Endothelial cell of umbilical vein (primary cell): ENCODE data around the gene NPLOC4. TPM values are rescaled to one million over a fixed set of nuclear protein-coding genes. Genes with fewer than 3 reads are reported as not detected.

Experiments used
- BruUV-seq: library from RNA; stranded (reverse); fragments of 400-500 nt; replicated peaks from 2 replicates; lab custom pipeline; 2021; lab: Mats Ljungman, UMichigan
- CTCF ChIA-PET: fragments of 300-600, 350-600 bp; sonication (Branson Sonifier 250); formaldehyde crosslinking; loops from one replicate; lab custom pipeline; 2021; ENCODE audit warnings: antibody characterized with exemption, inconsistent platforms; lab: Charles Lee
- POLR2A ChIA-PET: fragments of 300-600, 350-600 bp; sonication (Branson Sonifier 250); formaldehyde crosslinking; loops from one replicate; lab custom pipeline; 2021; ENCODE audit warnings: antibody characterized with exemption, inconsistent platforms; lab: Charles Lee
- DNase-seq: peaks from one replicate; pipeline ENCODE4 v3.0.0-alpha.2; 2011; ENCODE audit warnings: low read depth, low spot score
- FAIRE-seq: peaks from 2 replicates; lab custom pipeline; 2011; peaks lifted over from hg19 to GRCh38; lab: Jason Lieb, UNC
- H2AFZ ChIP-seq: 2 replicates; pipeline ENCODE4 v1.6.0; 2012; ENCODE audit warnings: low read depth, low read length, control low read depth, inconsistent platforms
- H3K27ac ChIP-seq: 2 replicates; pipeline ENCODE4 v1.5.1; 2011; ENCODE audit warnings: low read depth, mild to moderate bottlenecking, control low read depth, low read length, moderate library complexity; ENCODE audit not compliant: insufficient read depth
- H3K27me3 ChIP-seq, 2 experiments: 2 replicates each; pipeline versions ENCODE4 v1.6.0 to v1.6.1; 2011; ENCODE audit warnings: low read length in 2 of 2, mixed read lengths in 1 of 2; ENCODE audit not compliant: control insufficient read depth in 2 of 2, insufficient read depth in 2 of 2
- H3K36me3 ChIP-seq, 2 experiments: 2 replicates in 1 of 2; 3 replicates in 1 of 2; pipeline ENCODE4 v1.5.1; 2011; ENCODE audit warnings: low read length in 2 of 2, mild to moderate bottlenecking in 1 of 2, moderate library complexity in 1 of 2; ENCODE audit not compliant: control insufficient read depth in 2 of 2, insufficient read depth in 2 of 2; ENCODE audit errors: extremely low read depth in 1 of 2
- H3K4me1 ChIP-seq: 3 replicates; pipeline ENCODE4 v1.5.1; 2011; ENCODE audit warnings: mild to moderate bottlenecking, low read length; ENCODE audit not compliant: control insufficient read depth, insufficient read depth; ENCODE audit errors: extremely low read depth
- H3K4me2 ChIP-seq: 2 replicates; pipeline ENCODE4 v1.6.1; 2011; ENCODE audit warnings: low read length, control low read depth, mixed read lengths; ENCODE audit not compliant: insufficient read depth
- H3K4me3 ChIP-seq, 3 experiments: fragments of 200-600 bp in 1 of 3; sonication (generic), shearing (Covaris generic) in 1 of 3; replicated peaks in 1 of 3; 2 replicates each; pipeline ENCODE4 v1.5.1; 2011 to 2016; ENCODE audit warnings: control low read depth in 3 of 3, low read length in 3 of 3, mild to moderate bottlenecking in 2 of 3, inconsistent platforms in 1 of 3, low read depth in 1 of 3, moderate library complexity in 1 of 3; ENCODE audit not compliant: insufficient read depth in 1 of 3
- H3K79me2 ChIP-seq: 2 replicates; pipeline ENCODE4 v1.6.0; 2012; ENCODE audit warnings: low read length, inconsistent platforms; ENCODE audit not compliant: control insufficient read depth, insufficient read depth
- H3K9ac ChIP-seq: replicated peaks from 2 replicates; pipeline ENCODE3; 2011; ENCODE audit warnings: low read length, control low read depth; ENCODE audit not compliant: insufficient read depth; ENCODE audit errors: extremely low read depth
- H3K9me1 ChIP-seq: replicated peaks from 3 replicates; pipeline ENCODE4 v1.6.0; 2011; ENCODE audit warnings: mild to moderate bottlenecking, low read length; ENCODE audit not compliant: control insufficient read depth, insufficient read depth; ENCODE audit errors: extremely low read depth
- H3K9me3 ChIP-seq: replicated peaks from 2 replicates; pipeline ENCODE4 v1.5.1; 2012; ENCODE audit warnings: low read length, inconsistent platforms; ENCODE audit not compliant: control insufficient read depth, insufficient read depth
- H4K20me1 ChIP-seq: replicated peaks from 2 replicates; pipeline ENCODE3; 2011; ENCODE audit warnings: mild to moderate bottlenecking, low read length; ENCODE audit not compliant: control insufficient read depth, insufficient read depth; ENCODE audit errors: extremely low read depth
- EZH2 ChIP-seq: IDR thresholded peaks from 2 replicates; pipeline ENCODE4 v1.6.1; 2012; ENCODE audit warnings: borderline replicate concordance, low read depth, mild to moderate bottlenecking, moderate library complexity, low read length, inconsistent platforms; ENCODE audit not compliant: severe bottlenecking
- FOS ChIP-seq: IDR thresholded peaks from 2 replicates; pipeline ENCODE4 v1.6.1; 2011; ENCODE audit warnings: mild to moderate bottlenecking, low read length, moderate library complexity, borderline replicate concordance; ENCODE audit not compliant: insufficient read depth
- GATA2 ChIP-seq: IDR thresholded peaks from 2 replicates; pipeline ENCODE4 v1.7.0; 2011; ENCODE audit warnings: low read depth, mild to moderate bottlenecking, moderate library complexity, mixed read lengths, low read length; ENCODE audit not compliant: insufficient read length, insufficient read depth
- JUN ChIP-seq: IDR thresholded peaks from 2 replicates; pipeline ENCODE4 v1.6.1; 2011; ENCODE audit warnings: borderline replicate concordance, low read depth; ENCODE audit not compliant: insufficient read length, insufficient read depth
- MYC ChIP-seq: IDR thresholded peaks from one replicate; pipeline ENCODE4 v1.6.1; 2011; ENCODE audit warnings: mild to moderate bottlenecking, low read depth, low read length
- POLR2A ChIP-seq: IDR thresholded peaks from 2 replicates; pipeline ENCODE4 v1.6.1; 2012; ENCODE audit warnings: low read depth, mild to moderate bottlenecking, control low read depth, low read length
- POLR2AphosphoS5 ChIP-seq: IDR thresholded peaks from 2 replicates; pipeline ENCODE4 v1.6.1; 2012; ENCODE audit warnings: low read depth, mild to moderate bottlenecking, control low read depth, low read length, moderate library complexity; ENCODE audit not compliant: insufficient read depth
- dilution Hi-C: fragments of 300-500 bp; cut with MboI; formaldehyde crosslinking; loops from one replicate; pipeline ENCODE4 v1.15.0; 2019; ENCODE audit warnings: low sequenced_read_pairs; ENCODE audit not compliant: extremely low pct_ligation_motif_present
- intact Hi-C: fragments of 100-400 bp; cut with micrococcal nuclease; formaldehyde crosslinking; loops from one replicate; pipeline ENCODE4 v1.10.0; 2022
- polyA plus RNA-seq, 4 experiments: library from polyadenylated mRNA; depleted of rRNA in 3 of 4; stranded (reverse) in 3 of 4; unstranded in 1 of 4; fragments of >200 nt; gene quantifications; 2 replicates each; pipeline versions ENCODE4 v1.2.1 to v1.2.3, GENCODE V29; 2011 to 2012; ENCODE audit warnings: missing spikeins in 1 of 4
- total RNA-seq: library from RNA; stranded (reverse); gene quantifications from 2 replicates; pipeline ENCODE4 v1.2.3, GENCODE V29; 2021
- TF ChIP-seq, protein P1 (sequence below), 2 donors: IDR thresholded peaks; 1 replicate in 1 of 2; 2 replicates in 1 of 2; pipeline ENCODE4 v1.5.1; 2011; ENCODE audit warnings: low read length in 2 of 2, mild to moderate bottlenecking in 2 of 2, moderate library complexity in 2 of 2, control low read depth in 1 of 2, inconsistent platforms in 1 of 2, low read depth in 1 of 2; ENCODE audit not compliant: insufficient read depth in 1 of 2; ENCODE audit errors: extremely low read depth in 1 of 2
- TF ChIP-seq, protein P2 (sequence below): IDR thresholded peaks from 2 replicates; pipeline ENCODE4 v1.6.1; 2011; ENCODE audit not compliant: insufficient read depth, insufficient read length

Gene NPLOC4
- total and polyA plus RNA-seq, 2 donors (not counting 3 experiments of a cell fraction or from before 2014, with no cell fraction given): 150 to 175 TPM

DNA sequence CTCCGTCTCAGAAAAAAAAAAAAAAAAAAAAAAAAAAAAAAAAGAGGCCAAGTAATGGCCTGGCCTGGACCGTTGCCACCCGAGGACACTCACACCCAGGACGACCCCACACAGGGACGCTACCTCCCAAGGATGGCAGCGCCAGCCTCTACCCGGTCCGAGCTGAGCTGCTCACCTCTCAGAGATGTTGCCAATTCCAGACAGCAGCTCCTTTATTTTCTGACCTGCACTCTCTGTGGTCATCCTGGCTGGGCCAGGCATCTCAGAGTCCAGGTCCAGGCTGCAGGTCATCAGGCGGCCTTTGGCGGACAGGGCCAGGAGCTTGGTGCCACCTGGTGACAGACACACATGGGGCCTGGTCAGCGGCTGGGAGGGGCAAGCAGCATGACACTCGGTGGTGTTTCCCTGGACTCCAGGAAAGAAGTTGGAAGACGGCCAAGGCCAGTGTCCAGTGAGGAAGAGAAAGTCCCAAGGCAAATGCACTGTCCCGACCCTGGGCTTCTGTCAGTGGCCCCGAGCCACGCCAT lies 87.8 kb downstream of the NPLOC4 start:
- CTCF ChIA-PET: interaction anchor here (1.2 kb wide), 1 partner anchor 52 kb away, joined by 4 read pairs; no protein-coding TSS in a partner anchor
- no peak overlapping the region for H3K4me2 ChIP-seq

More for the DNA sequence above, 87.8 kb downstream of the NPLOC4 start:
- peaks cover 23% of the 10 kb centered on the region for H3K4me1 ChIP-seq
- H3K9ac ChIP-seq: no peak overlapping the region
- H3K79me2 ChIP-seq: peaks cover 33% of the 10 kb centered on the region
- TF ChIP-seq MYC (no peak), FOS (no peak), GATA2 (no peak), JUN (no peak), EZH2 (no peak), POLR2AphosphoS5 (no peak), POLR2A (no peak)
- TF ChIP-seq, protein P1, sequence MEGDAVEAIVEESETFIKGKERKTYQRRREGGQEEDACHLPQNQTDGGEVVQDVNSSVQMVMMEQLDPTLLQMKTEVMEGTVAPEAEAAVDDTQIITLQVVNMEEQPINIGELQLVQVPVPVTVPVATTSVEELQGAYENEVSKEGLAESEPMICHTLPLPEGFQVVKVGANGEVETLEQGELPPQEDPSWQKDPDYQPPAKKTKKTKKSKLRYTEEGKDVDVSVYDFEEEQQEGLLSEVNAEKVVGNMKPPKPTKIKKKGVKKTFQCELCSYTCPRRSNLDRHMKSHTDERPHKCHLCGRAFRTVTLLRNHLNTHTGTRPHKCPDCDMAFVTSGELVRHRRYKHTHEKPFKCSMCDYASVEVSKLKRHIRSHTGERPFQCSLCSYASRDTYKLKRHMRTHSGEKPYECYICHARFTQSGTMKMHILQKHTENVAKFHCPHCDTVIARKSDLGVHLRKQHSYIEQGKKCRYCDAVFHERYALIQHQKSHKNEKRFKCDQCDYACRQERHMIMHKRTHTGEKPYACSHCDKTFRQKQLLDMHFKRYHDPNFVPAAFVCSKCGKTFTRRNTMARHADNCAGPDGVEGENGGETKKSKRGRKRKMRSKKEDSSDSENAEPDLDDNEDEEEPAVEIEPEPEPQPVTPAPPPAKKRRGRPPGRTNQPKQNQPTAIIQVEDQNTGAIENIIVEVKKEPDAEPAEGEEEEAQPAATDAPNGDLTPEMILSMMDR (IDR thresholded peaks at IDR 0.05; ENCODE audit: extremely low read depth in 1 of 2, insufficient read depth in 1 of 2, low read depth in 1 of 2, low read length in 2 of 2): no peak
- TF ChIP-seq, protein P2, sequence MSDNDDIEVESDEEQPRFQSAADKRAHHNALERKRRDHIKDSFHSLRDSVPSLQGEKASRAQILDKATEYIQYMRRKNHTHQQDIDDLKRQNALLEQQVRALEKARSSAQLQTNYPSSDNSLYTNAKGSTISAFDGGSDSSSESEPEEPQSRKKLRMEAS: no peak
- FAIRE-seq: no peak
- no peaks in the 10 kb centered on the region for H3K27me3 ChIP-seq
- H4K20me1 ChIP-seq: no peaks in the 10 kb centered on the region
- dilution Hi-C loops: no loop called here
- no peak for DNase-seq
- intact Hi-C loops: no loop called here
- BruUV-seq: no TSS peak
- no peak overlapping the region for H3K27ac ChIP-seq
- no peak overlapping the region for H2AFZ ChIP-seq
- POLR2A ChIA-PET: no interaction called here
- no peak overlapping the region for H3K4me3 ChIP-seq
- no peaks in the 10 kb centered on the region for H3K9me3 ChIP-seq
- peaks cover 7 to 51% of the 10 kb centered on the region in 2 experiments for H3K36me3 ChIP-seq
- no peaks in the 10 kb centered on the region for H3K9me1 ChIP-seq
